ENCODE measurements around the gene SLC26A1. TPM values are rescaled to one million over a fixed set of nuclear protein-coding genes. Genes with fewer than 3 reads are reported as not detected.

SLC26A1 gene
- total RNA-seq, 4 donors from 2014 or later = not detected

DNA sequence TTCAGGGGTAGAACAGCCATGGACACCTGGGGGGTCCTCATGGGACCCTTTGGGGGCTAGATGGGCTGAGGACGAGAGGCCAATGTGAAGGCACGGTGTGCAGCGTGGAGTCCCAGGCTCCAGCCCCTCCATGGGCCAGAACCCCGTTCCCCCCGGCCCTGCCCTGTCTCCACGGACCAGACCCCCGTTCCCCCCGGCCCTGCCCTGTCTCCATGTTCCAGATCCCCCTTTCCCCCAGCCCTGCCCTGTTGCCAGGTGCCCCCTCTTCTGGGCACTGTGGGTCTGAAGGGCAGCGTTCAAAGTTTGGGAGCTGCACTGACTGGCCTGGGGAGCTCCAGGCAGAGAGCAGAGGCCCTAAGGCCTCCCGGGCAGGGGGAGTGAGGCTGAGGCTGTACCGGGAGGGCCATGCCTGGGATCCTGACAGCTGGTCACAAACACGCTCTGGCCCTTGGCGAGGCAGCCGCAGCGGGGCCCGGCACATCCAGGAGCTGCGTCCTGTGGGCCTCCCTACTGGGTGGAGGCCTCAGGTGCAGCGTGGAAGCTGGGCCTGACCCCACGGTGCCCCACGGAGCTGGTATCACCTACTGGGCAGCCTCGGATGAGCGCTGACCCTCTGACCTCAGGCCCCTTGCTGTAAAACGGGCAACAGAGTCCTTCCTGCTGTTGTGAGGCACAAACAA is 28.7 kb downstream of the SLC26A1 start:
- H3K4me3 ChIP-seq = no peak overlapping the region
- H3K9me3 ChIP-seq = no peaks in the 10 kb centered on the region
- H3K27me3 ChIP-seq = no peaks in the 10 kb centered on the region
- TF ChIP-seq POLR2A (IDR thresholded peaks at IDR 0.05) = no peak
- TF ChIP-seq, protein P1, sequence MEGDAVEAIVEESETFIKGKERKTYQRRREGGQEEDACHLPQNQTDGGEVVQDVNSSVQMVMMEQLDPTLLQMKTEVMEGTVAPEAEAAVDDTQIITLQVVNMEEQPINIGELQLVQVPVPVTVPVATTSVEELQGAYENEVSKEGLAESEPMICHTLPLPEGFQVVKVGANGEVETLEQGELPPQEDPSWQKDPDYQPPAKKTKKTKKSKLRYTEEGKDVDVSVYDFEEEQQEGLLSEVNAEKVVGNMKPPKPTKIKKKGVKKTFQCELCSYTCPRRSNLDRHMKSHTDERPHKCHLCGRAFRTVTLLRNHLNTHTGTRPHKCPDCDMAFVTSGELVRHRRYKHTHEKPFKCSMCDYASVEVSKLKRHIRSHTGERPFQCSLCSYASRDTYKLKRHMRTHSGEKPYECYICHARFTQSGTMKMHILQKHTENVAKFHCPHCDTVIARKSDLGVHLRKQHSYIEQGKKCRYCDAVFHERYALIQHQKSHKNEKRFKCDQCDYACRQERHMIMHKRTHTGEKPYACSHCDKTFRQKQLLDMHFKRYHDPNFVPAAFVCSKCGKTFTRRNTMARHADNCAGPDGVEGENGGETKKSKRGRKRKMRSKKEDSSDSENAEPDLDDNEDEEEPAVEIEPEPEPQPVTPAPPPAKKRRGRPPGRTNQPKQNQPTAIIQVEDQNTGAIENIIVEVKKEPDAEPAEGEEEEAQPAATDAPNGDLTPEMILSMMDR (IDR thresholded peaks at IDR 0.05) = no peak
- 91% methylated on average over 20 of the region's 23 CpGs; no CpG with 5 or more reads in 1 of the 2 donors for WGBS, 2 donors
- peaks cover 0 to 76% (median 6%) of the 10 kb centered on the region in 3 donors for H3K36me3 ChIP-seq
- intact Hi-C loops (cut with DNase I) = no loop called here
- DNase-seq = no peak
- H3K27ac ChIP-seq = no peak overlapping the region
- peaks cover 20 to 42% (median 31%) of the 10 kb centered on the region in 3 donors for H3K4me1 ChIP-seq

DNA sequence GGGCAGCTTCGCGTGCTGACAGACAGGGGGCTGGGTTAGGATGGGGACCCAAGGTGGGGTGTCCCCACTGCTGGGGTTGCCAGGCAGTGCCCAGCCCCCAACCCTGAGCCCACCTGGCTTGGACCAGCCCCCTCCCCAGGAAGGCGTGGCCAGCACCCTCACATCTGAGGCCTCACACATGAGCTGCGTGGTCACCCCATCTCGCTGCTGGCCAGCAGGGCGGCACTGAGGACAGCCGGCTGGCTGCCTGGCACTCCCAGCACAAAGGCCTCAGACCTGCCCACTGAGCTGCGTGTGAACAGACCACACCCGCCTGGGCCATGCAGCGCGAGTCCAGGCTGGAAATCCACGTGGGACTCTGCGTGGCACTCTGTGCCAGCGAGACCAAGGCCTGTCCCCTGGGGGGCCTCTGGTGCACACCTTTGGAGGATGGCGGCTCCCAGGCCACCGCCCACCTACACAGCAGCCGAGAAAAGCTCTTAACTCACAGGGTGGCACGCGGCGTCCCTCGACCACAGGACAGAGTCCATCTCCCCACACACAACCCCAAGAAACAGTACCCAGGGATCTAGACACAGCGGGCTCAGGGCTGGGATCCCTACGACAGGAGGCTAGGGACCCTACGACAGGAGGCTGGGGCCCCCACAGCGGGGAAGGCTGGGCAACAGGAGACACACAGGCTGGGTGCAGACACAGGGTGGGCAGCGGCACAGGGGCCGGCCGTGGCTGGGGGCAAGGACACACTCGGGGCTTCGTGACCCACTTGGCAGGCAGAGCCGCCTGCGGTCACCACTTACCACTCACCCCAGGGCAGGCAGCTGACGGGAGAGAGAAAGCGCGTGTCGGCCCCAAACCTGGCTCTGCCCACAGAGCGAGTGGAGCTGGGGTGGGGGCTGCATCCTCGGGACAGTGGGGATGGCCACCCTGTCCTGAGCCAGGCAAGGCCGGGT is 29.7 kb downstream of the SLC26A1 start:
- peak in 1 of 4 donors; percentile 10 for TF ChIP-seq POLR2A (IDR thresholded peaks at IDR 0.05)
- TF ChIP-seq, protein P1 (IDR thresholded peaks at IDR 0.05) = no peak
- peaks cover 20 to 42% (median 31%) of the 10 kb centered on the region in 3 donors for H3K4me1 ChIP-seq
- H3K4me3 ChIP-seq = no peak overlapping the region
- intact Hi-C loops (cut with DNase I) = no loop called here
- H3K27me3 ChIP-seq = no peaks in the 10 kb centered on the region
- H3K36me3 ChIP-seq = peaks cover 0 to 85% (median 6%) of the 10 kb centered on the region in 3 donors
- DNase-seq = no peak
- 65 to 100% methylated on average over 1 to 16 of the region's 39 CpGs for WGBS, 2 donors
- H3K9me3 ChIP-seq = no peaks in the 10 kb centered on the region
- H3K27ac ChIP-seq = peak overlapping the region in 1 of 4 donors; percentile 8

DNA sequence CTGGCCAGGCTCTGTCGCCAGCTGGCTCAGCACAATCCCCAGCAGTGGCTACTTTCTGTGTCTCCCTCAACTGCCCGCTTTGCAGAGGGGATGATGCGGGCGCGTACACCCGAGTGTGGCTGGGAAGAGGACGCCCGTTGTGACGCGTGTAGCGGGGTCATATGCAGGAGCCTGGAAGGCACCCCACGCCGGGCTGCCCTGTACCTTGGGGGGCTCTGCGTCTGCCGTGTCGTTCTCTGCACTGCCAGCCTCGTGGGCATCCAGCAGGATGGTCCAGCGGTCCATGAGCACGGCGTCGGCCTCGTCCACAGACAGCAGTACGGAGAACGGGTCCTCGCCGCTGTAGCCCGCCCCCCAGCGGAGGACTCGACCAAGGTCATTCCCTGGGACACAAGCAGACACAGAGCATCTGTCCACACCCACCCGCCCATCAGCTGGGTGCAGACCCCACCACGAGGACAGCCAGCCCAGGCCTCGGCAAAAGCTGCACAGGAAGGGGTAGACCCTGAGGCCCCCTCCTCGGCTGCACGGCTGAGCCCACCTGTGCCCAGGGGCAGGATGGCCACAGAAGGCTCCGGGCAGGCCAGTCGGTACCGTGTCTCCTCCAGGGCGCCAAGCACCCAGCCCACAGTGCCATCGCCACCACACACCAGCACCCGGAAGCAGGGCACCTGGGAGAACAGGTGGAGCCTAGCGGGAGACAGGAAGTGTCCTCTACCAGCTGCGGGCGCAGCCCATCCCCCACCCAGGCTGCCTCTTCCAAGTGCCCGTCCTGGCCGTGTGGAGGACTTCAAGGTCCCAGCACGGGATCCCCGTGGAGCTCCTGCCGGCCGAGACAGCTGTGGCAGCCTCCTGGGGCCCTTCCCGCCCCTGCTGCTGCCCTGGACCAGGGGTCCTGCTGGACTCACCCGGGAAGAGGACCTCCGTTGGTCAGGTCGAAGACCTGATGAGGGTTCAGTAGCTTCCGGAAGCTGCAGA is 30.7 kb downstream of the SLC26A1 start:
- WGBS, 2 donors = 63 to 95% methylated on average over 8 to 10 of the region's 54 CpGs
- Histone ChIP-seq H3K27me3 (no peaks in the 10 kb centered on the region), H3K9me3 (no peaks in the 10 kb centered on the region), H3K27ac (peak overlapping the region; percentile 39 to 74 (median 44)), H3K36me3 (peaks cover 6 to 93% (median 7%) of the 10 kb centered on the region in 3 donors), H3K4me3 (no peak overlapping the region), H3K4me1 (peaks cover 20 to 33% (median 23%) of the 10 kb centered on the region in 3 donors)
- no peak for TF ChIP-seq POLR2A (IDR thresholded peaks at IDR 0.05)
- TF ChIP-seq, protein P1 (IDR thresholded peaks at IDR 0.05) = no peak
- intact Hi-C loops (cut with DNase I) = no loop called here
- DNase-seq = no peak

DNA sequence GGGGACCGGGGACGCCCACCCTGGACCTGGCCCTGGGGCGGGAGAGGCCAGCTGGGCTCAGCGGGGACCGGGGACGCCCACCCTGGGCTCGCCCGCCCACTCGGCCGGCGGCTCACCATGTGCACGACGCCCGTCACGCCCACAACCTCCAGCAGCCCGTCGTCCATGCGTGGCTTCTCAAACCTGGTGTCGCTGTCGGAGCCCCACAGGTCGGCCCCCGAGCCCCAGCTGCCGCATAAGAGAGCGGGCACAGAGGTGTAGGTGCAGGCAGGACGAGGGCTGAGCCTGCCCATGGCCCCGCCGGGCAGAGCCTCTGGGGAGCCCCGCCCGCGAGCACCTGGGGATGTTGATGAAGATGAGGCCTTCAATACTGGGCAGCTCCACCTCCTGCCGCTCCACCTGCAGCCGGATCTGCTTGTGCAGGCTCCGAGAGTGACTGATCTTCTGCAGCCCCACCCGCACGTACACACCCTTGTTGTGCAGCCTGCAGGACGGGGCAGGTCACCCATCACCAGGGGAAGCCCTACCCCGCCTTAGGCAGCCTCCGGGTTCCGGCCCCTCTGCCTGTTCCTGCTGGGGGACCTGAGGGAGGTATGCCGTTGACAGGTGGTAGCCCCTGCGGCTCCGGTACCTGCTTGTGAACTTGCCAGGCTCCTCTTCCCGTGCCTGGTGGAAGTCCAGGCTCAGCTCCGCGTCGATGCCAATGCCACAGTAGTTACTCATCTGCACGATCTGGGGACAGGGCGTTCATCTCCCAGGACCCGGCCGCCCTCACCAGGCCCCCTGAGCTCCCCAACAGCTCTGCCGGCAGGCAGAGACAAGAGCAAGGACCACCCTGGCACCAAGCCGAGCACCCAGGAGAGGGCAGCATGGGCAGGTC is 31.6 kb downstream of the SLC26A1 start:
- peaks cover 20 to 31% (median 23%) of the 10 kb centered on the region in 3 donors for H3K4me1 ChIP-seq
- H3K4me3 ChIP-seq = no peak overlapping the region
- intact Hi-C loops (cut with DNase I) = no loop called here
- peaks cover 6 to 91% (median 7%) of the 10 kb centered on the region in 3 donors for H3K36me3 ChIP-seq
- no peaks in the 10 kb centered on the region for H3K9me3 ChIP-seq
- 41 to 55% methylated on average over 4 to 14 of the region's 52 CpGs for WGBS, 2 donors
- DNase-seq = no peak
- no peaks in the 10 kb centered on the region for H3K27me3 ChIP-seq
- H3K27ac ChIP-seq = peak overlapping the region; percentile 39 to 74 (median 44)
- TF ChIP-seq, protein P1 (IDR thresholded peaks at IDR 0.05) = peak in 1 of 6 experiments; percentile 5
- no peak for TF ChIP-seq POLR2A (IDR thresholded peaks at IDR 0.05)
